B cell (primary cell): Measurements from ENCODE around the gene IL1RAPL1. TPM values are rescaled to one million over a fixed set of nuclear protein-coding genes. Genes with fewer than 3 reads are reported as not detected.

ENCODE experiments used
- ATAC-seq: fragments of 200-7000 bp; cut with Tn5 transposase; one replicate; pipeline ENCODE4 v1.10.0; 2021; ENCODE audit warnings: low read depth, mild to moderate bottlenecking, moderate number of reproducible peaks, moderate library complexity
- CTCF ChIA-PET: fragments of 350-600 bp; sonication (Branson Sonifier 250); formaldehyde crosslinking; loops from one replicate; lab custom pipeline; 2021; ENCODE audit warnings: antibody characterized with exemption, inconsistent platforms; lab: Charles Lee
- POLR2A ChIA-PET: fragments of 350-600 bp; sonication (Branson Sonifier 250); formaldehyde crosslinking; loops from one replicate; lab custom pipeline; 2021; ENCODE audit warnings: antibody characterized with exemption; lab: Charles Lee
- DNase-seq: peaks from one replicate; pipeline ENCODE4 v3.0.0; 2013
- H2AFZ ChIP-seq: 2 replicates; pipeline ENCODE4 v1.6.1; 2012; ENCODE audit warnings: mild to moderate bottlenecking, low read depth, low read length; ENCODE audit not compliant: insufficient read depth, poor library complexity, severe bottlenecking
- H3K27ac ChIP-seq, 2 donors: 1 replicate in 1 of 2; 2 replicates in 1 of 2; pipeline ENCODE4 v1.5.1; 2012 to 2013; ENCODE audit warnings: low read length in 2 of 2, mild to moderate bottlenecking in 2 of 2, moderate library complexity in 1 of 2
- H3K27me3 ChIP-seq, 4 experiments: fragments of 200-600 bp in 1 of 4; sonication (generic) in 1 of 4; replicated peaks in 1 of 4; 1 replicate in 2 of 4; 2 replicates in 2 of 4; pipeline versions ENCODE4 v1.6.1 to v1.7.0; 2013 to 2016; ENCODE audit warnings: low read length in 3 of 4, mild to moderate bottlenecking in 2 of 4, mixed read lengths in 1 of 4, moderate library complexity in 1 of 4; ENCODE audit not compliant: insufficient read depth in 4 of 4, control insufficient read depth in 3 of 4; ENCODE audit errors: control extremely low read depth in 1 of 4
- H3K36me3 ChIP-seq, 2 experiments: replicated peaks in 1 of 2; 1 replicate in 1 of 2; 2 replicates in 1 of 2; pipeline versions ENCODE4 v1.6.1 to v1.7.1; 2013; ENCODE audit warnings: low read length in 1 of 2; ENCODE audit not compliant: insufficient read depth in 2 of 2, control insufficient read depth in 1 of 2; ENCODE audit errors: control extremely low read depth in 1 of 2, extremely low read depth in 1 of 2
- H3K4me1 ChIP-seq, 2 donors: fragments of 200-600 bp in 1 of 2; sonication (generic) in 1 of 2; 1 replicate in 1 of 2; 2 replicates in 1 of 2; pipeline versions ENCODE4 v1.5.1 to v1.6.1; 2013 to 2017; ENCODE audit warnings: low read length in 2 of 2; ENCODE audit not compliant: control insufficient read depth in 2 of 2, insufficient read depth in 2 of 2
- H3K4me2 ChIP-seq: replicated peaks from 2 replicates; pipeline ENCODE3; 2012; ENCODE audit warnings: mild to moderate bottlenecking, low read depth, low read length; ENCODE audit not compliant: poor library complexity, severe bottlenecking
- H3K4me3 ChIP-seq, 5 experiments: fragments of 200-600 bp in 1 of 5; sonication (generic) in 1 of 5; 1 replicate in 3 of 5; 2 replicates in 2 of 5; pipeline versions ENCODE4 v1.5.1 to v1.7.0; 2011 to 2016; ENCODE audit warnings: low read length in 4 of 5, mild to moderate bottlenecking in 4 of 5, low read depth in 2 of 5, control low read depth in 1 of 5, moderate library complexity in 1 of 5; ENCODE audit not compliant: insufficient read depth in 1 of 5; ENCODE audit errors: control extremely low read depth in 1 of 5, extremely low read depth in 1 of 5
- H3K79me2 ChIP-seq: fragments of 200-600 bp; sonication (generic); one replicate; pipeline ENCODE4 v1.6.0; 2016; ENCODE audit warnings: low read length; ENCODE audit not compliant: control insufficient read depth, insufficient read depth
- H3K9ac ChIP-seq: fragments of 200-600 bp; sonication (generic); 2 replicates; pipeline ENCODE4 v1.6.1; 2017; ENCODE audit warnings: mild to moderate bottlenecking, low read length, moderate library complexity
- H3K9me3 ChIP-seq, 3 donors: one replicate each; pipeline versions ENCODE4 v1.6.1 to v1.7.1; 2013; ENCODE audit warnings: low read length in 2 of 3; ENCODE audit not compliant: control insufficient read depth in 2 of 3, insufficient read depth in 1 of 3; ENCODE audit errors: control extremely low read depth in 1 of 3
- H4K20me1 ChIP-seq: 2 replicates; pipeline ENCODE4 v1.6.0; 2012; ENCODE audit warnings: mild to moderate bottlenecking, low read length; ENCODE audit not compliant: insufficient read depth, control insufficient read depth, poor library complexity, severe bottlenecking
- H3K27ac Mint-ChIP-seq: one replicate; pipeline ENCODE4 v1.8.0; 2021; ENCODE audit warnings: mixed read lengths
- H3K27me3 Mint-ChIP-seq: one replicate; pipeline ENCODE4 v1.8.0; 2021; ENCODE audit warnings: mixed read lengths
- H3K4me1 Mint-ChIP-seq: one replicate; pipeline ENCODE4 v1.8.0; 2021; ENCODE audit warnings: mixed read lengths
- H3K4me3 Mint-ChIP-seq: one replicate; pipeline ENCODE4 v1.8.0; 2021; ENCODE audit warnings: mixed read lengths
- H3K9me3 Mint-ChIP-seq: one replicate; pipeline ENCODE4 v1.8.0; 2022; ENCODE audit warnings: mixed read lengths; ENCODE audit not compliant: insufficient read depth
- EZH2 ChIP-seq: IDR thresholded peaks from 2 replicates; pipeline ENCODE4 v1.6.1; 2012; ENCODE audit warnings: borderline replicate concordance, low read depth, mild to moderate bottlenecking, moderate library complexity, low read length; ENCODE audit not compliant: insufficient read depth, poor library complexity, severe bottlenecking
- WGBS: methylation state at CpG from one replicate; pipeline ENCODE4 v1.1.5; 2013; ENCODE audit warnings: missing lambda C conversion rate; ENCODE audit not compliant: insufficient coverage; 5-methylcytosine and 5-hydroxymethylcytosine counted together
- intact Hi-C: fragments of 100-400 bp; cut with micrococcal nuclease; formaldehyde crosslinking; loops from one replicate; pipeline ENCODE4 v1.10.0; 2022
- polyA plus RNA-seq: library from polyadenylated mRNA; depleted of rRNA; stranded (reverse); fragments of >200 nt; gene quantifications from 2 replicates; pipeline ENCODE4 v1.2.3, GENCODE V29; 2012
- total RNA-seq, 2 donors: library from RNA; stranded (reverse); fragments of 120-200 nt in 1 of 2; gene quantifications; 1 replicate in 1 of 2; 2 replicates in 1 of 2; pipeline versions ENCODE4 v1.2.3 to v1.2.4, GENCODE V29; 2013 to 2022
- TF ChIP-seq, protein P1 (sequence below): fragments of 200-600 bp; IDR thresholded peaks from one replicate; pipeline ENCODE4 v1.8.0; 2022; ENCODE audit warnings: antibody characterized with exemption, mild to moderate bottlenecking

Gene IL1RAPL1
- total and polyA plus RNA-seq, 2 donors (not counting 1 experiment from before 2014, with no cell fraction given), result not detected

DNA sequence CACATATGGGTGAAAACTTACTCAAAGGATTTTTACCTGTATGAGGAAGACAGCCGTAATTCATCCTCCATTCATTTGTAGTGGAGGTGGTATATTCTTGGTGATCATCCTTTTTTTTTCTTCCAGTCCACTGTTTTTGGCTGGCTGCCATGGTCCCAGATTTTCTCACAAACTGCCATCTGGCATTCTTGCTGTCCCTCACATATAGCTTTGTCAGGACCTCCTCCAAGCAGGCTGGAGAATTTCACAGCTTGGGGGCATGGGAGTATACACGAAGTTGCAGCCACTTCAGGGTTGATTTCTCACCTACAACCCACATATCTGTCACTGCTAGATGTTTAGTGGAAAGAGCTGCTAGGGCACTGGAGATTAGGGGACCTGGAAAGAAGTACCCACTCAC is 401.0 kb downstream of the IL1RAPL1 start:
- no peak for TF ChIP-seq EZH2
- TF ChIP-seq, protein P1, sequence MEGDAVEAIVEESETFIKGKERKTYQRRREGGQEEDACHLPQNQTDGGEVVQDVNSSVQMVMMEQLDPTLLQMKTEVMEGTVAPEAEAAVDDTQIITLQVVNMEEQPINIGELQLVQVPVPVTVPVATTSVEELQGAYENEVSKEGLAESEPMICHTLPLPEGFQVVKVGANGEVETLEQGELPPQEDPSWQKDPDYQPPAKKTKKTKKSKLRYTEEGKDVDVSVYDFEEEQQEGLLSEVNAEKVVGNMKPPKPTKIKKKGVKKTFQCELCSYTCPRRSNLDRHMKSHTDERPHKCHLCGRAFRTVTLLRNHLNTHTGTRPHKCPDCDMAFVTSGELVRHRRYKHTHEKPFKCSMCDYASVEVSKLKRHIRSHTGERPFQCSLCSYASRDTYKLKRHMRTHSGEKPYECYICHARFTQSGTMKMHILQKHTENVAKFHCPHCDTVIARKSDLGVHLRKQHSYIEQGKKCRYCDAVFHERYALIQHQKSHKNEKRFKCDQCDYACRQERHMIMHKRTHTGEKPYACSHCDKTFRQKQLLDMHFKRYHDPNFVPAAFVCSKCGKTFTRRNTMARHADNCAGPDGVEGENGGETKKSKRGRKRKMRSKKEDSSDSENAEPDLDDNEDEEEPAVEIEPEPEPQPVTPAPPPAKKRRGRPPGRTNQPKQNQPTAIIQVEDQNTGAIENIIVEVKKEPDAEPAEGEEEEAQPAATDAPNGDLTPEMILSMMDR, result no peak
- H3K27me3 ChIP-seq, result no peaks in the 10 kb centered on the region
- ChIA-PET POLR2A (no interaction called here), CTCF (no interaction called here)
- no peaks in the 10 kb centered on the region for H3K27me3 Mint-ChIP-seq
- H3K9me3 Mint-ChIP-seq, result no peaks in the 10 kb centered on the region
- H3K79me2 ChIP-seq, result no peaks in the 10 kb centered on the region
- H3K4me1 Mint-ChIP-seq, result no peaks in the 10 kb centered on the region
- no peak overlapping the region for H3K4me2 ChIP-seq
- H3K27ac ChIP-seq, result no peak overlapping the region
- intact Hi-C loops, result no loop called here
- H2AFZ ChIP-seq, result no peak overlapping the region
- DNase-seq (no peak), ATAC-seq (no peak)
- no peaks in the 10 kb centered on the region for H3K4me1 ChIP-seq
- H3K9me3 ChIP-seq, result no peaks in the 10 kb centered on the region
- no peak overlapping the region for H3K9ac ChIP-seq
- WGBS, result no CpG with 5 or more reads among the region's 2 CpGs
- H3K4me3 ChIP-seq, result no peak overlapping the region
- H3K36me3 ChIP-seq, result no peaks in the 10 kb centered on the region
- no peak overlapping the region for H3K4me3 Mint-ChIP-seq
- H3K27ac Mint-ChIP-seq, result no peak overlapping the region
- no peaks in the 10 kb centered on the region for H4K20me1 ChIP-seq

- H3K27me3 Mint-ChIP-seq, result no peaks in the 10 kb centered on the region
These were observed 410.6 kb downstream of the IL1RAPL1 start for GRCh38 chrX:28997706-28998463.

More at GRCh38 chrX:28997706-28998463, 410.6 kb downstream of the IL1RAPL1 start:
- intact Hi-C loops, result no loop called here
- no peak overlapping the region for H2AFZ ChIP-seq
- TF ChIP-seq, protein P1, result no peak
- no peaks in the 10 kb centered on the region for H3K4me1 ChIP-seq
- H3K4me3 ChIP-seq, result no peak overlapping the region
- H3K9me3 ChIP-seq, result no peaks in the 10 kb centered on the region
- no peaks in the 10 kb centered on the region for H3K27me3 ChIP-seq
- H3K79me2 ChIP-seq, result no peaks in the 10 kb centered on the region
- DNase-seq, result no peak
- H3K36me3 ChIP-seq, result no peaks in the 10 kb centered on the region
- H3K9ac ChIP-seq, result no peak overlapping the region
- H4K20me1 ChIP-seq, result no peaks in the 10 kb centered on the region
- CTCF ChIA-PET, result no interaction called here
- H3K4me1 Mint-ChIP-seq, result no peaks in the 10 kb centered on the region
- no peak overlapping the region for H3K27ac ChIP-seq
- ATAC-seq, result no peak
- WGBS, result no CpG with 5 or more reads among the region's 1 CpG
- no peak overlapping the region for H3K4me2 ChIP-seq
- no peak overlapping the region for H3K27ac Mint-ChIP-seq
- H3K4me3 Mint-ChIP-seq, result no peak overlapping the region
- no peaks in the 10 kb centered on the region for H3K9me3 Mint-ChIP-seq
- POLR2A ChIA-PET, result no interaction called here
